Stimulated activated CD4-positive, alpha-beta T cell treated with anti-CD3 and anti-CD28 coated beads, Interleukin-1b, Interleukin-23, amount 100 ng/mL, for 48 hours (primary cell): ENCODE measurements around the gene HUS1.
"Not testable (repeated sequence)": the region's sequence is repeated elsewhere in the genome, so short reads cannot be mapped to it uniquely, and the experiment has no call there.

Experiments used
- DNase-seq: peaks from one replicate; pipeline ENCODE4 v3.0.0-alpha.2; 2020

Gene HUS1

GRCh38 chr7:47979145-47979831 is at the start of gene HUS1:
TSS of gene HUS1 (minus strand) at chr7:47979615. CDS start at chr7:47979519, 96 bp downstream.
- DNase-seq, result peak; percentile 94

GRCh38 chr7:48028938-48029337 is 49.5 kb upstream of the HUS1 start, which contains the start of gene SUN3:
TSS of gene SUN3 (minus strand) at chr7:48029107. CDS start at chr7:48028938, 169 bp downstream.
- DNase-seq, result no peak

- no peak for DNase-seq
Measured at GRCh38 chr7:48025624-48026023, 46.2 kb upstream of the HUS1 start.

GRCh38 chr7:48017674-48018073 is 38.3 kb upstream of the HUS1 start:
- no peak for DNase-seq

GRCh38 chr7:48016641-48017040 is 37.2 kb upstream of the HUS1 start:
- no peak for DNase-seq

GRCh38 chr7:48011951-48012350 is 32.5 kb upstream of the HUS1 start:
- DNase-seq, result no peak

GRCh38 chr7:48011323-48011722 is 31.9 kb upstream of the HUS1 start:
- no peak for DNase-seq

GRCh38 chr7:48009954-48010353 is 30.5 kb upstream of the HUS1 start:
- no peak for DNase-seq

GRCh38 chr7:48009257-48009656 is 29.8 kb upstream of the HUS1 start:
- DNase-seq, result no peak

GRCh38 chr7:48006866-48007265 is 27.5 kb upstream of the HUS1 start:
- DNase-seq, result no peak

- no peak for DNase-seq
Measured at GRCh38 chr7:48004638-48005037, 25.2 kb upstream of the HUS1 start.

GRCh38 chr7:48004032-48004431 is 24.6 kb upstream of the HUS1 start:
- no peak for DNase-seq

- not testable (repeated sequence) for DNase-seq
Measured at GRCh38 chr7:48000164-48000563, 20.7 kb upstream of the HUS1 start.

- no peak for DNase-seq
Measured at GRCh38 chr7:47999413-47999812, 20.0 kb upstream of the HUS1 start.

GRCh38 chr7:47992446-47992845 is 13.0 kb upstream of the HUS1 start:
- no peak for DNase-seq

- peak; percentile 83 for DNase-seq
Measured at GRCh38 chr7:47991741-47992311, 12.4 kb upstream of the HUS1 start.

- no peak for DNase-seq
Measured at GRCh38 chr7:47991270-47991669, 11.9 kb upstream of the HUS1 start.

GRCh38 chr7:47990592-47990991 is 11.2 kb upstream of the HUS1 start:
- no peak for DNase-seq

GRCh38 chr7:47989607-47990400 is 10.4 kb upstream of the HUS1 start:
- DNase-seq, result not testable (repeated sequence)

- DNase-seq, result no peak
Measured at GRCh38 chr7:47988496-47989386, 9.3 kb upstream of the HUS1 start.

GRCh38 chr7:47982610-47983009 is 3.2 kb upstream of the HUS1 start:
- no peak for DNase-seq

GRCh38 chr7:47980648-47981047 is 1.2 kb upstream of the HUS1 start:
- DNase-seq, result not testable (repeated sequence)

- no peak for DNase-seq
Measured at GRCh38 chr7:47979832-47980181, 392 bp upstream of the HUS1 start.
